Measurements from ENCODE around the gene MTARC2.

Gene MTARC2

GRCh38 chr1:220833436-220833835 lies 85.3 kb downstream of the MTARC2 start:
- DNase-seq, result no peak

All from CD4-positive, alpha-beta T cell treated with Interleukin-17A for 4 hours (primary cell).